ENCODE results near the gene SESN1. TPM values are rescaled to one million over a fixed set of nuclear protein-coding genes. Genes with fewer than 3 reads are reported as not detected.
A peak's percentile ranks its signal among the peaks of the same experiment; 100 is the strongest.

The SESN1 gene
- polyA plus RNA-seq, 1 experiment = 9.1 TPM

GRCh38 chr6:109103942-109104341 lies 9.3 kb upstream of the SESN1 start:
- TF ChIP-seq, protein P1, sequence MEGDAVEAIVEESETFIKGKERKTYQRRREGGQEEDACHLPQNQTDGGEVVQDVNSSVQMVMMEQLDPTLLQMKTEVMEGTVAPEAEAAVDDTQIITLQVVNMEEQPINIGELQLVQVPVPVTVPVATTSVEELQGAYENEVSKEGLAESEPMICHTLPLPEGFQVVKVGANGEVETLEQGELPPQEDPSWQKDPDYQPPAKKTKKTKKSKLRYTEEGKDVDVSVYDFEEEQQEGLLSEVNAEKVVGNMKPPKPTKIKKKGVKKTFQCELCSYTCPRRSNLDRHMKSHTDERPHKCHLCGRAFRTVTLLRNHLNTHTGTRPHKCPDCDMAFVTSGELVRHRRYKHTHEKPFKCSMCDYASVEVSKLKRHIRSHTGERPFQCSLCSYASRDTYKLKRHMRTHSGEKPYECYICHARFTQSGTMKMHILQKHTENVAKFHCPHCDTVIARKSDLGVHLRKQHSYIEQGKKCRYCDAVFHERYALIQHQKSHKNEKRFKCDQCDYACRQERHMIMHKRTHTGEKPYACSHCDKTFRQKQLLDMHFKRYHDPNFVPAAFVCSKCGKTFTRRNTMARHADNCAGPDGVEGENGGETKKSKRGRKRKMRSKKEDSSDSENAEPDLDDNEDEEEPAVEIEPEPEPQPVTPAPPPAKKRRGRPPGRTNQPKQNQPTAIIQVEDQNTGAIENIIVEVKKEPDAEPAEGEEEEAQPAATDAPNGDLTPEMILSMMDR (IDR thresholded peaks at IDR 0.05; ENCODE audit: insufficient read depth, low read depth, low read length) = no peak
- POLR2A ChIA-PET = no interaction called here
- no peak for DNase-seq (ENCODE audit: low read depth)
- Histone ChIP-seq H3K4me3 (ENCODE audit: low read depth, low read length) (no peak overlapping the region), H3K27me3 (ENCODE audit: control insufficient read depth, insufficient read depth, low read length) (no peaks in the 10 kb centered on the region), H3K36me3 (ENCODE audit: control insufficient read depth, insufficient read depth, low read length) (no peaks in the 10 kb centered on the region)
- CTCF ChIA-PET = no interaction called here

GRCh38 chr6:109102762-109103161 lies 8.1 kb upstream of the SESN1 start:
- no peaks in the 10 kb centered on the region for H3K36me3 ChIP-seq (ENCODE audit: control insufficient read depth, insufficient read depth, low read length)
- H3K27me3 ChIP-seq (ENCODE audit: control insufficient read depth, insufficient read depth, low read length) = no peaks in the 10 kb centered on the region
- CTCF ChIA-PET = no interaction called here
- no peak for DNase-seq (ENCODE audit: low read depth)
- TF ChIP-seq, protein P1 (IDR thresholded peaks at IDR 0.05; ENCODE audit: insufficient read depth, low read depth, low read length) = no peak
- H3K4me3 ChIP-seq (ENCODE audit: low read depth, low read length) = no peak overlapping the region
- POLR2A ChIA-PET = no interaction called here

GRCh38 chr6:109097661-109098060 lies 3.0 kb upstream of the SESN1 start:
- no peak overlapping the region for H3K4me3 ChIP-seq (ENCODE audit: low read depth, low read length)
- no peaks in the 10 kb centered on the region for H3K36me3 ChIP-seq (ENCODE audit: control insufficient read depth, insufficient read depth, low read length)
- TF ChIP-seq, protein P1 (IDR thresholded peaks at IDR 0.05; ENCODE audit: insufficient read depth, low read depth, low read length) = no peak
- POLR2A ChIA-PET = no interaction called here
- DNase-seq (ENCODE audit: low read depth) = no peak
- CTCF ChIA-PET = no interaction called here
- H3K27me3 ChIP-seq (ENCODE audit: control insufficient read depth, insufficient read depth, low read length) = no peaks in the 10 kb centered on the region

GRCh38 chr6:109096208-109096607 lies 1.6 kb upstream of the SESN1 start:
- POLR2A ChIA-PET = no interaction called here
- no peaks in the 10 kb centered on the region for H3K36me3 ChIP-seq (ENCODE audit: control insufficient read depth, insufficient read depth, low read length)
- no peaks in the 10 kb centered on the region for H3K27me3 ChIP-seq (ENCODE audit: control insufficient read depth, insufficient read depth, low read length)
- no peak for DNase-seq (ENCODE audit: low read depth)
- CTCF ChIA-PET = interaction anchor here (2.2 kb wide), 1 partner anchor 92 kb away, joined by 7 read pairs; no protein-coding TSS in a partner anchor
- TF ChIP-seq, protein P1 (IDR thresholded peaks at IDR 0.05; ENCODE audit: insufficient read depth, low read depth, low read length) = no peak
- H3K4me3 ChIP-seq (ENCODE audit: low read depth, low read length) = peak overlapping the region; percentile 84

DNA sequence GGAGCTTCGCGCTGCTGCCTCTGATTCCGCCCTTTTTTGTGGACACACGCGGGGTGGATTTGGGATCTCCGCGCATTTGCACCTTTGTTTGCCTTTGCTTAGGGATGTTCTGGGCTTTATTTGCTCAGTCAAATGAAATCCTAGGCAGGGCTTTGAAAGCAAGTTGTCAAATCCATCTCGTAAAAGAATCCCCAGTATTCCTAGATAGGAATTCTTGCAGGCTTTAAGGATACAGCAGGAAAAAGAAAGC lies 1.1 kb upstream of the SESN1 start:
- CTCF ChIA-PET = interaction anchor here (0.9 to 2.2 kb wide), 2 partner anchors 59 to 92 kb away, joined by 3 to 7 read pairs; no protein-coding TSS in a partner anchor
- no peaks in the 10 kb centered on the region for H3K36me3 ChIP-seq (ENCODE audit: control insufficient read depth, insufficient read depth, low read length)
- no peak for DNase-seq (ENCODE audit: low read depth)
- peak overlapping the region; percentile 84 for H3K4me3 ChIP-seq (ENCODE audit: low read depth, low read length)
- H3K27me3 ChIP-seq (ENCODE audit: control insufficient read depth, insufficient read depth, low read length) = no peaks in the 10 kb centered on the region
- POLR2A ChIA-PET = no interaction called here
- TF ChIP-seq, protein P1 (IDR thresholded peaks at IDR 0.05; ENCODE audit: insufficient read depth, low read depth, low read length) = no peak
